Endothelial cell of umbilical vein (primary cell): ENCODE data around the gene AUTS2.

Experiments
- GATA2 ChIP-seq: IDR thresholded peaks from 2 replicates; pipeline ENCODE4 v1.7.0; 2011; ENCODE audit warnings: low read depth, mild to moderate bottlenecking, moderate library complexity, mixed read lengths, low read length; ENCODE audit not compliant: insufficient read length, insufficient read depth
- JUN ChIP-seq: IDR thresholded peaks from 2 replicates; pipeline ENCODE4 v1.6.1; 2011; ENCODE audit warnings: borderline replicate concordance, low read depth; ENCODE audit not compliant: insufficient read length, insufficient read depth
- MYC ChIP-seq: IDR thresholded peaks from one replicate; pipeline ENCODE4 v1.6.1; 2011; ENCODE audit warnings: mild to moderate bottlenecking, low read depth, low read length
- POLR2A ChIP-seq: IDR thresholded peaks from 2 replicates; pipeline ENCODE4 v1.6.1; 2012; ENCODE audit warnings: low read depth, mild to moderate bottlenecking, control low read depth, low read length
- POLR2AphosphoS5 ChIP-seq: IDR thresholded peaks from 2 replicates; pipeline ENCODE4 v1.6.1; 2012; ENCODE audit warnings: low read depth, mild to moderate bottlenecking, control low read depth, low read length, moderate library complexity; ENCODE audit not compliant: insufficient read depth
- TF ChIP-seq, protein P1 (sequence below), 2 donors: IDR thresholded peaks; 1 replicate in 1 of 2; 2 replicates in 1 of 2; pipeline ENCODE4 v1.5.1; 2011; ENCODE audit warnings: low read length in 2 of 2, mild to moderate bottlenecking in 2 of 2, moderate library complexity in 2 of 2, control low read depth in 1 of 2, inconsistent platforms in 1 of 2, low read depth in 1 of 2; ENCODE audit not compliant: insufficient read depth in 1 of 2; ENCODE audit errors: extremely low read depth in 1 of 2
- TF ChIP-seq, protein P2 (sequence below): IDR thresholded peaks from 2 replicates; pipeline ENCODE4 v1.6.1; 2011; ENCODE audit not compliant: insufficient read depth, insufficient read length

DNA sequence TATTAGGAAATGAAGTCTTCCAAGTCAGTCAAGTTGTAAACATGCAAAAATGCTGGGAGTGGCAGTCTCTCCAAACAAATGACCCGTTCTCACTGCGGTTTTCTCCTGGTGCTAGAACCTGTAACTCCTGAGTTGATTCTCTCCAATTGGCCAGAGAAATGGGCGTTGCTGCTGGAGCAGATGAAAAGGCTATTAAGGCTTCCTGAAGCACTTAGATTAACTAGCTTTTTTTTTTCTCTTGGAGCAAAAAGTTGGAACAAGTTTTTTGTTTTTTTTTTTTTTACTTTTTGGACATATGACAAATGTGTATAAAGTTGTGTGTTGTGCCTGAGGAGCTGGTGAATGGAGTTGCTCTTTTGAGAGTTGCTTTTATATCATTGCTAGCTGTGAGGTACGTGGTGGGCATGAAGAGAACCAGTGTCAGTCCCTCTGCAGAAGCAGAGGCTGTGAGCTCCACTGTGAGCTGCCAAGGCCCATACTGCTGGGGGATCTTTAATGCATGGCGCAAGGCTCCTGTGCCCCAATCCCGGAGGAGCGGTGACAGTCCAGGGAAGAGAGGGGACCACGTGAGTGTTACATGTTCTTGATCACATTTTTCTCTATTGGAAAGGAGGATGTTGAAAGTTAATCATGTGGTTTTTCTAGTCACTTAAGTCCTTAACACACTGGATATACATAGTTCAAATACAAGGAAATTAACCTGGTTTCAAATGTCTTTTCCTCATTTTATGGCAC lies 1140.0 kb downstream of the AUTS2 start:
- TF ChIP-seq GATA2 (no peak), MYC (no peak), POLR2A (no peak), JUN (no peak), POLR2AphosphoS5 (no peak)
- TF ChIP-seq, protein P1, sequence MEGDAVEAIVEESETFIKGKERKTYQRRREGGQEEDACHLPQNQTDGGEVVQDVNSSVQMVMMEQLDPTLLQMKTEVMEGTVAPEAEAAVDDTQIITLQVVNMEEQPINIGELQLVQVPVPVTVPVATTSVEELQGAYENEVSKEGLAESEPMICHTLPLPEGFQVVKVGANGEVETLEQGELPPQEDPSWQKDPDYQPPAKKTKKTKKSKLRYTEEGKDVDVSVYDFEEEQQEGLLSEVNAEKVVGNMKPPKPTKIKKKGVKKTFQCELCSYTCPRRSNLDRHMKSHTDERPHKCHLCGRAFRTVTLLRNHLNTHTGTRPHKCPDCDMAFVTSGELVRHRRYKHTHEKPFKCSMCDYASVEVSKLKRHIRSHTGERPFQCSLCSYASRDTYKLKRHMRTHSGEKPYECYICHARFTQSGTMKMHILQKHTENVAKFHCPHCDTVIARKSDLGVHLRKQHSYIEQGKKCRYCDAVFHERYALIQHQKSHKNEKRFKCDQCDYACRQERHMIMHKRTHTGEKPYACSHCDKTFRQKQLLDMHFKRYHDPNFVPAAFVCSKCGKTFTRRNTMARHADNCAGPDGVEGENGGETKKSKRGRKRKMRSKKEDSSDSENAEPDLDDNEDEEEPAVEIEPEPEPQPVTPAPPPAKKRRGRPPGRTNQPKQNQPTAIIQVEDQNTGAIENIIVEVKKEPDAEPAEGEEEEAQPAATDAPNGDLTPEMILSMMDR (IDR thresholded peaks at IDR 0.05; ENCODE audit: extremely low read depth in 1 of 2, insufficient read depth in 1 of 2, low read depth in 1 of 2, low read length in 2 of 2), result no peak
- TF ChIP-seq, protein P2, sequence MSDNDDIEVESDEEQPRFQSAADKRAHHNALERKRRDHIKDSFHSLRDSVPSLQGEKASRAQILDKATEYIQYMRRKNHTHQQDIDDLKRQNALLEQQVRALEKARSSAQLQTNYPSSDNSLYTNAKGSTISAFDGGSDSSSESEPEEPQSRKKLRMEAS, result no peak
